Measurements from ENCODE around the gene DIPK1B.

Gene DIPK1B

GRCh38 chr9:136733611-136734010 lies 21.2 kb downstream of the DIPK1B start:
- no peak for DNase-seq (ENCODE audit: low read depth in 1 of 2, low spot score in 1 of 2)

GRCh38 chr9:136734837-136735496 lies 22.6 kb downstream of the DIPK1B start:
- DNase-seq (ENCODE audit: low read depth in 1 of 2, low spot score in 1 of 2), result no peak

- no peak for DNase-seq (ENCODE audit: low read depth in 1 of 2, low spot score in 1 of 2)
Observed at GRCh38 chr9:136735812-136736480, 23.6 kb downstream of the DIPK1B start.

GRCh38 chr9:136738960-136739359 lies 26.6 kb downstream of the DIPK1B start:
- DNase-seq (ENCODE audit: low read depth in 1 of 2, low spot score in 1 of 2), result no peak

DNA sequence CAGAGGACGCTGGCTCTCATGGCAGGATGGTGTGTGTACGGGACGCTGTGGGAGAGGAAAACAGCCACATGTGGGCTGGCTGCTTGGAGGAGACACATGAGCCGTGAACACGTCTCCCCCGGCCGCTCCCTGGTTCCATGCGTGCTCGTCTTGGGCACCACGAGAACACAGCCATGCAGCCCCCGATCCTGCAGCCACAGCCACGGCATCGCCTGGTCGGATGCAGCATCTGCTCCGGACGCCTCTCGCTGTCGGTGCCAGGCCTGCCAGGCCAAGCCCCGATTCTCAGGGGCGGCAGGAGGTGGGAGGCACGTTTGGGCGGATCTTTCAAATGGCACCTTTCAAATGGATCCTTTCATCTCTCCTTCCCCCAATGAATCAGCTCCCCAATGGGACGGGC lies 27.1 kb downstream of the DIPK1B start:
- no peak for DNase-seq (ENCODE audit: low read depth in 1 of 2, low spot score in 1 of 2)

GRCh38 chr9:136740069-136740468 lies 27.7 kb downstream of the DIPK1B start:
- DNase-seq (ENCODE audit: low read depth in 1 of 2, low spot score in 1 of 2), result no peak

DNA sequence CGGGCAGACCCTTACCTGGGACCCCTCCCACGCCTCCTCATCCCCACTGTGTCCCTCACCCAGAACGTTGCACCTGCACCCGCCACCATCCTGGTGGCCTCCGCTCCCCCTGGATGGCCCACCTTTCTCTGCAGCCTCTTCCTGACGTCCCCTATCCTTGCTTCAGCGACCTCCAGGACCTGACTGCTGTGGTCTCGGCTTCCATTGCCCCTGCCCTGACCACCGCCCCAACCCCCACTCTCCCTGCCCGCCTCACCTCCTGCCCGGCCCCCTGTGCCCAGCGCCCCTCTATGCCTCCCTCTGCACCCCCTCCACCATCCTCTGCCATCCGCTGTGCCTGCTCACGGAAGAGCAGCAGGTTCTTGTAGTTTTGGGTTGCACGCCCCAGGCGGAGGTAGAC lies 28.1 kb downstream of the DIPK1B start:
- no peak for DNase-seq (ENCODE audit: low read depth in 1 of 2, low spot score in 1 of 2)

DNA sequence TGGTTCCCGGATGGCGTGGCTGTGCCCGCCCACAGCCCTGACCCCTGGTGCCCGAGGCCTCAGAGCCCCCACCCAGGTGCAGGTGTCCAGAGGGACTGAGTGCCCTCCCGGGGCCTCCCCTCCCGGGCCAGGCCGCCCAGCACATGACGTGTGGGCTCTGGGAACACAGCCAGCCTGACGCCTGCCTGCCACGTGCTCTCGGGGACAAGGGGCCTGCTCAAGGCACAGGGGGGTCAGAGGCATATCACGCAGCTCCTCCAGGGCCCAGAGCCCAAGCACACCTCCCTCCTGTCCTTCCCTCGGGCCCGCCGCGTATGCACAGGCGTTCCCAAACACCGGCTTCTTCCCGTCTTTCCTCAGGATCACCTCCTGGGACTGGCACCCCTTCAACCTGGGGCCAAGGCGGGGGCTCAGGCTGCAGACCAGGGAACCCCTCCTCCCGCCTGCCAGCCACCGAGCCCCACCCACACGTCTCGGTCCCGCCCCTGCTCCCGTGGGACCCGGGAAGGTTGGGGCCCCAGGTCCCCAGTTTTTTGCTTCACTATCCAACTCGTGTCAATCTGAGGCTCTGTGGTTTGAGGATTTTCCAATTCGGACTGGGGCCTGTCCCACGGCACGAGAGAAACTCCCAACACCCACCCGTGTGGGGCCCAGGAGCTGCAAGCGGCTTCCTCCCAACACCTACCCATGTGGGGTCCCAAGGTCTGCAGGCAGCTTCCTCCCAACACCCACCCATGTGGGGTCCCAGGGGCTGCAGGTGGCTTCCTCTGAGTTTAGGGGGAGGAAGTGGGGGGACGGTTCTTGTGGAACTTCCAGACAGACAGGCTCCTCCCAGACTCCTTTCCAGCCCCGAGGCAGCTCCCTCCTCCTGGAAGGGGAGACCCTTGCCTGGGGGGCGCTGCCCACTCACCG lies 28.9 kb downstream of the DIPK1B start:
- DNase-seq (ENCODE audit: low read depth in 1 of 2, low spot score in 1 of 2), result no peak

- no peak for DNase-seq (ENCODE audit: low read depth in 1 of 2, low spot score in 1 of 2)
Observed at GRCh38 chr9:136741883-136742571, 29.7 kb downstream of the DIPK1B start.

DNA sequence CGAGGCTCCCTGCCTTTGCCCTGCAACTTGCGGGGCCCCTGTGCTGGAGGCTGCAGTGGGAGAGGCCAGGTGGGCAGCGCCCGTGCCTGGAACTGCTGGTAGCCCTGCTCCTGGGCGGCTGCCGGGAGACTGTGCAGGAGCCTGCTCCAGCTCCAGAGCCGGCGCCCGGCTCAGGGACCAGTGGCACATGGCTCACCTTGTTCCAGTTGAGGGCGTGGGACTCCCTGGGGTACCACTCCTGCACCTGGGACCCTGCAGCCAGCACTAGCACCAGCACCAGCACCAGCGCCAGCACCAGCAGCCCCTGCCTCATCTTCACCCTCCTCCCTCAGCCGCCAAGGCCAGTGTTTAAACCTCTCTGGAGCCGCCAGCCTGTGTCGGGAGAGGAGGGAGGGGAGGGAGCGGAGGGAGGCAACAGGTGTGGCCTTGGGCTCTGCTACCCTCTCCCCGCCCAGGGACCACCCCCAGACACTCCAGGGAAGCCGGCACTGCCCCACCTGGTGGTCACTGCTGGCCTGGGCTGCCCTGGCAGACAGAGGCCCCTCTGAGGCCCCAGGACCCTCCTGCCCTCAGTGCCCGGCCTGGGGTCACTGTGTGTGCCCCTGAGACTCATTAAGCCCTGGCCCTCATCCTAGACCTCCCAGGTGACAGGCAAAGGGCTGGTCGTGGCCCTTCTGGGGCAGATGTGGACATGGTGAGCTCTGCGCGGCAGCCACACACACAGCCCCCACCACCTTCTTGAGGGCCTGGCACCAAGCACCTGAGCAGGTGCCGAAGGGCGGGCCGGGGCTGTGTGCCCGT lies 30.4 kb downstream of the DIPK1B start, which contains the start of gene LCN10:
Gene LCN10 (minus strand): TSS at position 350 of the 801 bp plus-strand sequence. CDS start 37 bp downstream, at position 313.
- DNase-seq (ENCODE audit: low read depth in 1 of 2, low spot score in 1 of 2), result no peak

- no peak for DNase-seq (ENCODE audit: low read depth in 1 of 2, low spot score in 1 of 2)
Observed at GRCh38 chr9:136743639-136744211, 31.4 kb downstream of the DIPK1B start.

DNA sequence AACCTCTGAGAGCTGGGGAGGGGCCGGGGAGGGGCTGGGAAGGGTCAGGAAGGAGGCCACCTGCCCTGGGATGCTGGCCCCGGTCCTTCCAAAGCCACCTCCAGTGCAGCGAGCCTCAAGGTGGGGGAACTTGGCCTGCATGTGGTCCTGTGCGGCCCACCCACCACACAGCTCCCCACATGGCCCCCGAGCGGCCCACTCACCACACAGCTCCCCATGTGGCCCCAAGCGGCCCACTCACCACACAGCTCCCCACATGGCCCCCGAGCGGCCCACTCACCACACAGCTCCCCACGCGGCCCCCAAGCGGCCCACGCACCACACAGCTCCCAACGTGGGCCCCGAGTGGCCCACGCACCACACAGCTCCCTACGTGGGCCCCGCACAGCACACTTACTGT lies 32.4 kb downstream of the DIPK1B start:
- DNase-seq (ENCODE audit: low read depth in 1 of 2, low spot score in 1 of 2), result no peak

- DNase-seq (ENCODE audit: low read depth in 1 of 2, low spot score in 1 of 2), result no peak
Observed at GRCh38 chr9:136745389-136746154, 33.2 kb downstream of the DIPK1B start.

- no peak for DNase-seq (ENCODE audit: low read depth in 1 of 2, low spot score in 1 of 2)
Observed at GRCh38 chr9:136746155-136746490, 33.8 kb downstream of the DIPK1B start.

GRCh38 chr9:136746621-136747020 lies 34.2 kb downstream of the DIPK1B start:
- no peak for DNase-seq (ENCODE audit: low read depth in 1 of 2, low spot score in 1 of 2)

- no peak for DNase-seq (ENCODE audit: low read depth in 1 of 2, low spot score in 1 of 2)
Observed at GRCh38 chr9:136747161-136748060, 35.0 kb downstream of the DIPK1B start.

GRCh38 chr9:136748201-136748600 lies 35.8 kb downstream of the DIPK1B start, which contains the start of gene LCN6:
TSS of gene LCN6 (minus strand) at chr9:136748525. CDS start at chr9:136748483, 42 bp downstream.
- no peak for DNase-seq (ENCODE audit: low read depth in 1 of 2, low spot score in 1 of 2)

Data from activated CD4-positive, alpha-beta T cell treated with anti-CD3 and anti-CD28 coated beads, Interleukin-2, amount 50 U/mL, for 24 hours (primary cell).